K562 (cell line): ENCODE results near the gene IGF2BP3. TPM values are rescaled to one million over a fixed set of nuclear protein-coding genes. Genes with fewer than 3 reads are reported as not detected.

Experiments
- ARHGAP35 ChIP-seq: fragments of 450-650 bp; IDR thresholded peaks from 2 replicates; pipeline ENCODE4 v1.6.1; 2018; ENCODE audit not compliant: partially characterized antibody
- HNRNPH1 ChIP-seq: fragments of 200-400 bp; formaldehyde crosslinking; optimal IDR thresholded peaks from 2 replicates; pipeline ENCODE3; 2017; ENCODE audit warnings: low read depth, mild to moderate bottlenecking, low read length, moderate library complexity
- PHB2 ChIP-seq: fragments of 450-650 bp; IDR thresholded peaks from 2 replicates; pipeline ENCODE4 v1.6.1; 2017; ENCODE audit warnings: low read depth
- PML ChIP-seq: IDR thresholded peaks from 2 replicates; pipeline ENCODE4 v1.6.1; 2012; ENCODE audit warnings: low read length, inconsistent platforms
- ZNF224 ChIP-seq: sonication (generic); formaldehyde crosslinking; IDR thresholded peaks from 2 replicates; pipeline ENCODE4 v1.8.0; 2022; ENCODE audit warnings: mild to moderate bottlenecking, missing genetic modification reagents
- ZNF263 ChIP-seq: sonication (generic); formaldehyde crosslinking; IDR thresholded peaks from 2 replicates; pipeline ENCODE4 v1.8.0; 2022; ENCODE audit warnings: mild to moderate bottlenecking, missing genetic modification reagents, borderline replicate concordance
- ZNF277 ChIP-seq: fragments of 250-450 bp; sonication (Bioruptor Pico); IDR thresholded peaks from 2 replicates; pipeline ENCODE4 v1.8.0; 2022; ENCODE audit warnings: inconsistent platforms, mild to moderate bottlenecking, moderate library complexity, borderline replicate concordance
- ZNF717 ChIP-seq: fragments of 250-450 bp; sonication (Bioruptor Pico); IDR thresholded peaks from 2 replicates; pipeline ENCODE4 v1.5.0; 2021
- polyA plus RNA-seq, 8 experiments: library from polyadenylated mRNA; depleted of rRNA in 4 of 8; stranded (reverse) in 5 of 8; unstranded in 3 of 8; fragments of >200 nt; fragmentation: Nextera tagmentation in 2 of 8; fragmentation: Illumina TruSeq in 1 of 8; extraction: Ambion mirVana in 2 of 8; extraction: Trizol in 1 of 8; gene quantifications; 2 replicates each; pipeline versions ENCODE4 v1.2.1 to v1.2.3, GENCODE V29; 2011 to 2014; ENCODE audit warnings: inconsistent platforms in 1 of 8, missing spikeins in 1 of 8
- total RNA-seq, 7 experiments: library from RNA; depleted of rRNA in 6 of 7; stranded (reverse); fragments of >200 nt in 6 of 7; fragmentation: Illumina TruSeq in 2 of 7; extraction: Trizol in 2 of 7; gene quantifications; 2 replicates each; pipeline versions ENCODE4 v1.2.1 to v1.2.3, GENCODE V29; 2011 to 2021; ENCODE audit warnings: low replicate concordance in 1 of 7
- TF ChIP-seq, protein P1 (sequence below): fragments of 200-600 bp; sonication (generic); IDR thresholded peaks from one replicate; pipeline ENCODE4 v1.6.1; 2012; ENCODE audit warnings: mild to moderate bottlenecking, low read depth, low read length, inconsistent platforms

Gene IGF2BP3
- total and polyA plus RNA-seq, 9 of the 15 experiments (the other 6 are each of a cell fraction or from before 2014, with no cell fraction given), result 8.4 to 88.1 (median 61.2) TPM

DNA sequence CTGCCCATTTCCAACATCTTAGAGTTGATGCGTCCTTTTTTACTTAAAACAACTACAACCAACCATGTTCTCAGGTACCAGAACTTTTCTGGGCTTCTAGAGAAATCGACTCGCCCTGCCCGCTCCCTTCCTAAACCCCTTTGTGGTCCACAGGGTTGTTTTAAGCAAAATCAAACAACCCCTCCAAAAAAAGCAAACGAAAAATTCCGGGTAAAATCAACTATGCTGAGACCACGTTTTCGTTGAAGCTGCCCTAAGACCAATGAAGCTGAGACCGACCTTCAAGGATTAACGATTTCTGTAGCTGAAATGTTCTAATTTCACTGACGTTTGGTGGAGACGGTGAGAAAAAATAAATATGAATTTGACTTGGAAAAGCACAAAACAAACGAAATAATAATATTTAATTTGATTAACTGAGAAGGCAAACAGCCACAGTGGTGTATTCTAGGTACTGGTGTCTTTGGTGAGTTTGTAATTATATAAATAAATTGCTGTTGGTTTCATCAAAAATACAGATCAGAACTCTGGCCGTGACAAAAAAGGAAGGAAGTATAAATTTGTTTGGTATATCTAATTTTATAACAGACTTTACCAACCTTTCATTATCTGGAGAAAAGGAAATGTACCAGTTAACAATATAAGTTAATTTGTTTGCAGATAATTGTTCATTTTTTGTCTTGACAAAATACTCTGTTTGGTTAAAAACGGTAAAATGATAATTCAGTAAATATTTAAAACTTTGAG is 4.7 kb upstream of the IGF2BP3 start (continued):
- TF ChIP-seq PML (peak; percentile 47; the same call in 1 of the 2 replicates), ZNF277 (no peak), ARHGAP35 (no peak), ZNF224 (CRISPR knock-in tag) (no peak), HNRNPH1 (no peak), ZNF263 (CRISPR knock-in tag) (no peak), PHB2 (no peak), ZNF717 (CRISPR knock-in tag) (no peak)
- TF ChIP-seq, protein P1, sequence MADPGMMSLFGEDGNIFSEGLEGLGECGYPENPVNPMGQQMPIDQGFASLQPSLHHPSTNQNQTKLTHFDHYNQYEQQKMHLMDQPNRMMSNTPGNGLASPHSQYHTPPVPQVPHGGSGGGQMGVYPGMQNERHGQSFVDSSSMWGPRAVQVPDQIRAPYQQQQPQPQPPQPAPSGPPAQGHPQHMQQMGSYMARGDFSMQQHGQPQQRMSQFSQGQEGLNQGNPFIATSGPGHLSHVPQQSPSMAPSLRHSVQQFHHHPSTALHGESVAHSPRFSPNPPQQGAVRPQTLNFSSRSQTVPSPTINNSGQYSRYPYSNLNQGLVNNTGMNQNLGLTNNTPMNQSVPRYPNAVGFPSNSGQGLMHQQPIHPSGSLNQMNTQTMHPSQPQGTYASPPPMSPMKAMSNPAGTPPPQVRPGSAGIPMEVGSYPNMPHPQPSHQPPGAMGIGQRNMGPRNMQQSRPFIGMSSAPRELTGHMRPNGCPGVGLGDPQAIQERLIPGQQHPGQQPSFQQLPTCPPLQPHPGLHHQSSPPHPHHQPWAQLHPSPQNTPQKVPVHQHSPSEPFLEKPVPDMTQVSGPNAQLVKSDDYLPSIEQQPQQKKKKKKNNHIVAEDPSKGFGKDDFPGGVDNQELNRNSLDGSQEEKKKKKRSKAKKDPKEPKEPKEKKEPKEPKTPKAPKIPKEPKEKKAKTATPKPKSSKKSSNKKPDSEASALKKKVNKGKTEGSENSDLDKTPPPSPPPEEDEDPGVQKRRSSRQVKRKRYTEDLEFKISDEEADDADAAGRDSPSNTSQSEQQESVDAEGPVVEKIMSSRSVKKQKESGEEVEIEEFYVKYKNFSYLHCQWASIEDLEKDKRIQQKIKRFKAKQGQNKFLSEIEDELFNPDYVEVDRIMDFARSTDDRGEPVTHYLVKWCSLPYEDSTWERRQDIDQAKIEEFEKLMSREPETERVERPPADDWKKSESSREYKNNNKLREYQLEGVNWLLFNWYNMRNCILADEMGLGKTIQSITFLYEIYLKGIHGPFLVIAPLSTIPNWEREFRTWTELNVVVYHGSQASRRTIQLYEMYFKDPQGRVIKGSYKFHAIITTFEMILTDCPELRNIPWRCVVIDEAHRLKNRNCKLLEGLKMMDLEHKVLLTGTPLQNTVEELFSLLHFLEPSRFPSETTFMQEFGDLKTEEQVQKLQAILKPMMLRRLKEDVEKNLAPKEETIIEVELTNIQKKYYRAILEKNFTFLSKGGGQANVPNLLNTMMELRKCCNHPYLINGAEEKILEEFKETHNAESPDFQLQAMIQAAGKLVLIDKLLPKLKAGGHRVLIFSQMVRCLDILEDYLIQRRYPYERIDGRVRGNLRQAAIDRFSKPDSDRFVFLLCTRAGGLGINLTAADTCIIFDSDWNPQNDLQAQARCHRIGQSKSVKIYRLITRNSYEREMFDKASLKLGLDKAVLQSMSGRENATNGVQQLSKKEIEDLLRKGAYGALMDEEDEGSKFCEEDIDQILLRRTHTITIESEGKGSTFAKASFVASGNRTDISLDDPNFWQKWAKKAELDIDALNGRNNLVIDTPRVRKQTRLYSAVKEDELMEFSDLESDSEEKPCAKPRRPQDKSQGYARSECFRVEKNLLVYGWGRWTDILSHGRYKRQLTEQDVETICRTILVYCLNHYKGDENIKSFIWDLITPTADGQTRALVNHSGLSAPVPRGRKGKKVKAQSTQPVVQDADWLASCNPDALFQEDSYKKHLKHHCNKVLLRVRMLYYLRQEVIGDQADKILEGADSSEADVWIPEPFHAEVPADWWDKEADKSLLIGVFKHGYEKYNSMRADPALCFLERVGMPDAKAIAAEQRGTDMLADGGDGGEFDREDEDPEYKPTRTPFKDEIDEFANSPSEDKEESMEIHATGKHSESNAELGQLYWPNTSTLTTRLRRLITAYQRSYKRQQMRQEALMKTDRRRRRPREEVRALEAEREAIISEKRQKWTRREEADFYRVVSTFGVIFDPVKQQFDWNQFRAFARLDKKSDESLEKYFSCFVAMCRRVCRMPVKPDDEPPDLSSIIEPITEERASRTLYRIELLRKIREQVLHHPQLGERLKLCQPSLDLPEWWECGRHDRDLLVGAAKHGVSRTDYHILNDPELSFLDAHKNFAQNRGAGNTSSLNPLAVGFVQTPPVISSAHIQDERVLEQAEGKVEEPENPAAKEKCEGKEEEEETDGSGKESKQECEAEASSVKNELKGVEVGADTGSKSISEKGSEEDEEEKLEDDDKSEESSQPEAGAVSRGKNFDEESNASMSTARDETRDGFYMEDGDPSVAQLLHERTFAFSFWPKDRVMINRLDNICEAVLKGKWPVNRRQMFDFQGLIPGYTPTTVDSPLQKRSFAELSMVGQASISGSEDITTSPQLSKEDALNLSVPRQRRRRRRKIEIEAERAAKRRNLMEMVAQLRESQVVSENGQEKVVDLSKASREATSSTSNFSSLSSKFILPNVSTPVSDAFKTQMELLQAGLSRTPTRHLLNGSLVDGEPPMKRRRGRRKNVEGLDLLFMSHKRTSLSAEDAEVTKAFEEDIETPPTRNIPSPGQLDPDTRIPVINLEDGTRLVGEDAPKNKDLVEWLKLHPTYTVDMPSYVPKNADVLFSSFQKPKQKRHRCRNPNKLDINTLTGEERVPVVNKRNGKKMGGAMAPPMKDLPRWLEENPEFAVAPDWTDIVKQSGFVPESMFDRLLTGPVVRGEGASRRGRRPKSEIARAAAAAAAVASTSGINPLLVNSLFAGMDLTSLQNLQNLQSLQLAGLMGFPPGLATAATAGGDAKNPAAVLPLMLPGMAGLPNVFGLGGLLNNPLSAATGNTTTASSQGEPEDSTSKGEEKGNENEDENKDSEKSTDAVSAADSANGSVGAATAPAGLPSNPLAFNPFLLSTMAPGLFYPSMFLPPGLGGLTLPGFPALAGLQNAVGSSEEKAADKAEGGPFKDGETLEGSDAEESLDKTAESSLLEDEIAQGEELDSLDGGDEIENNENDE, result no peak
